Measurements from ENCODE around the gene TYK2.

Gene TYK2

DNA sequence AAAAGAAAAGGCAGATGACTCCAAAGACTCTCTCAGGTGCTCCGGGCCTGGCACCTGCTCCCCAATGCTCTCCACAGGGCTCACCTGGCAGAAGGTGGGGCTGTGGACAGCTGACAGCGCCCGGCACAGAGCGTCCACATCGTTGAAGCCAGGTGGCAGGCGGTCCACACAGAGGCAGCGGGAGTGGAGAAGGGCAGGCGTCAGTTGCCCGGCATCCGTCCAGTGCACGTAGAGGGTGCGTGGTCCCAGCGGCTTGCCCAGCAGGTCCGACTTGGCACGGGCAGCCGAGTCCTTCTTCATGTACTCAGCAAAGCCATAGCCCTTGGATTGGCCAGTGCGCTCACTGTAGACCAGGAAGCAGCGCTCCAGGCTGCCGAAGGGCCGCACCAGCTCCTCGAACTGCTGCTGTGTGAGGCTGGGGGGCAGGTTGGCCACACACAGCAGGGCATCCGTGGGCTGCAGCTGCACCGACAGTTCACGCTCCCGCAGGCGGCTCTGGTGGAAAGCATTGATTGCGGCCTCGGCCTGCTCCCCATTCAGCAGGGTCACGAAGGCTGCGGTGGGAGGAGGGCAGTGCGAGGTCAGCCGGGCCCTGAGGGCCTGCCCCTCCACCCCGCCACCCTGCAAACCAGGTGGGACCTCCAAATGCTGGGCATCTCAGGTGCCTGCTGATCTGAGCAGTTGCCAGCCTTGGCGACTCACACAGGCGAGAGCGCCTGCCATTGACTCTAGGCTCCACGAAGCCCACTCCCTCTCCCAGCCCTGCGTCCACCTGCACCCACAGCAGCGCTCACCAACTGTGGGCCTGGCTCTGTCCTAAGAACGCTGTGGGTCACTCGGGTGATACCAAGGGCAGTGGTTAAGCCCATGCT is 51.6 kb downstream of the TYK2 start:
- intact Hi-C loops (cut with DNase I; ENCODE audit: low total_unique reads) = no loop called here
- DNase-seq = no peak
- Histone ChIP-seq H3K27me3 (no peaks in the 10 kb centered on the region), H3K9me3 (no peaks in the 10 kb centered on the region), H3K4me1 (peaks cover 0 to 16% (median 13%) of the 10 kb centered on the region in 4 donors), H3K4me3 (no peak overlapping the region), H3K36me3 (peaks cover 57 to 71% (median 59%) of the 10 kb centered on the region in 3 donors), H3K27ac (no peak overlapping the region)
- TF ChIP-seq, protein P1, sequence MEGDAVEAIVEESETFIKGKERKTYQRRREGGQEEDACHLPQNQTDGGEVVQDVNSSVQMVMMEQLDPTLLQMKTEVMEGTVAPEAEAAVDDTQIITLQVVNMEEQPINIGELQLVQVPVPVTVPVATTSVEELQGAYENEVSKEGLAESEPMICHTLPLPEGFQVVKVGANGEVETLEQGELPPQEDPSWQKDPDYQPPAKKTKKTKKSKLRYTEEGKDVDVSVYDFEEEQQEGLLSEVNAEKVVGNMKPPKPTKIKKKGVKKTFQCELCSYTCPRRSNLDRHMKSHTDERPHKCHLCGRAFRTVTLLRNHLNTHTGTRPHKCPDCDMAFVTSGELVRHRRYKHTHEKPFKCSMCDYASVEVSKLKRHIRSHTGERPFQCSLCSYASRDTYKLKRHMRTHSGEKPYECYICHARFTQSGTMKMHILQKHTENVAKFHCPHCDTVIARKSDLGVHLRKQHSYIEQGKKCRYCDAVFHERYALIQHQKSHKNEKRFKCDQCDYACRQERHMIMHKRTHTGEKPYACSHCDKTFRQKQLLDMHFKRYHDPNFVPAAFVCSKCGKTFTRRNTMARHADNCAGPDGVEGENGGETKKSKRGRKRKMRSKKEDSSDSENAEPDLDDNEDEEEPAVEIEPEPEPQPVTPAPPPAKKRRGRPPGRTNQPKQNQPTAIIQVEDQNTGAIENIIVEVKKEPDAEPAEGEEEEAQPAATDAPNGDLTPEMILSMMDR (IDR thresholded peaks at IDR 0.05) = no peak

DNA sequence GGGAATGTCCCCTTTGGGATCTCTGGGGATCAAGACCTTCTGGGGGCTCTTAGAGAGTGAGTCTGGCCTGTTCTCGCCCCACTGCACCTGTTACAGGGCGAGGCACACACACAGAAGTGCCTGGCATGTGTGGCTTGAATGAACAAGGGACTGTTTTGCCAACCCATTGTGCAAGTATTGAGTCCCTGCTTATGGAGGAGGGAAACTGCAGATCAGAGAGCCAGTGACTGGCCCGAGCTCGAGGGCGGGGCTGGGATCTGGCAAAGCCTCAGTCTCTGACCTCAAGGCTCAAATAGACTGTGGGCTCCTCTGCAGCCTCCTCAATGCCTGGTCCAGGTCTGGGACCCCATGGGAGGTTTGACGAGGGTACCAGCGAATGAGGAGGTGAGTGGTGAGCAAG is 52.6 kb downstream of the TYK2 start:
- H3K36me3 ChIP-seq = peaks cover 67 to 81% (median 68%) of the 10 kb centered on the region in 3 donors
- no peaks in the 10 kb centered on the region for H3K27me3 ChIP-seq
- no peak overlapping the region for H3K27ac ChIP-seq
- H3K4me3 ChIP-seq = no peak overlapping the region
- peaks cover 0 to 12% (median 12%) of the 10 kb centered on the region in 4 donors for H3K4me1 ChIP-seq
- intact Hi-C loops (cut with DNase I; ENCODE audit: low total_unique reads) = no loop called here
- no peaks in the 10 kb centered on the region for H3K9me3 ChIP-seq
- DNase-seq = no peak
- TF ChIP-seq, protein P1 (IDR thresholded peaks at IDR 0.05) = no peak

DNA sequence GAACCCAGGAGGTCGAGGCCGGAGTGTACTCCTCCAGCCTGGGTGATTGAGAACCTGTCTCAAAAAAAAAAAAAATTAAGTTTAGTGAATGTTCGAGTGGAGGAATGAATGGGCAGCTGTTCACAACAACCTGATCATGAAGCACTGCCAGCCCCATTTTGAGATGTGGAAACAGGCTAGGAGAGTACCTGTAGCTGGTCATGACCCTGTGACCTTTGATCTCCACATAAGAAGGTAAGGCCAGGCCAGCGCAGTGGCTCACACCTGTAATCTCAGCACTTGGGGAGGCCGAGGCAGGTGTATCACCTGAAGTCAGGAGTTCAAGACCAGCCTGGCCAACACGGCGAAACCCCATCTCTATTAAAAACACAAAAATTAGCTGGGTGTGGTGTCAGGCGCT is 54.6 kb downstream of the TYK2 start:
- TF ChIP-seq, protein P1 (IDR thresholded peaks at IDR 0.05) = no peak
- no peaks in the 10 kb centered on the region for H3K27me3 ChIP-seq
- no peaks in the 10 kb centered on the region for H3K4me1 ChIP-seq
- DNase-seq = no peak
- H3K4me3 ChIP-seq = no peak overlapping the region
- H3K27ac ChIP-seq = no peak overlapping the region
- intact Hi-C loops (cut with DNase I; ENCODE audit: low total_unique reads) = no loop called here
- peaks cover 78 to 100% (median 88%) of the 10 kb centered on the region in 3 donors for H3K36me3 ChIP-seq
- no peaks in the 10 kb centered on the region for H3K9me3 ChIP-seq

DNA sequence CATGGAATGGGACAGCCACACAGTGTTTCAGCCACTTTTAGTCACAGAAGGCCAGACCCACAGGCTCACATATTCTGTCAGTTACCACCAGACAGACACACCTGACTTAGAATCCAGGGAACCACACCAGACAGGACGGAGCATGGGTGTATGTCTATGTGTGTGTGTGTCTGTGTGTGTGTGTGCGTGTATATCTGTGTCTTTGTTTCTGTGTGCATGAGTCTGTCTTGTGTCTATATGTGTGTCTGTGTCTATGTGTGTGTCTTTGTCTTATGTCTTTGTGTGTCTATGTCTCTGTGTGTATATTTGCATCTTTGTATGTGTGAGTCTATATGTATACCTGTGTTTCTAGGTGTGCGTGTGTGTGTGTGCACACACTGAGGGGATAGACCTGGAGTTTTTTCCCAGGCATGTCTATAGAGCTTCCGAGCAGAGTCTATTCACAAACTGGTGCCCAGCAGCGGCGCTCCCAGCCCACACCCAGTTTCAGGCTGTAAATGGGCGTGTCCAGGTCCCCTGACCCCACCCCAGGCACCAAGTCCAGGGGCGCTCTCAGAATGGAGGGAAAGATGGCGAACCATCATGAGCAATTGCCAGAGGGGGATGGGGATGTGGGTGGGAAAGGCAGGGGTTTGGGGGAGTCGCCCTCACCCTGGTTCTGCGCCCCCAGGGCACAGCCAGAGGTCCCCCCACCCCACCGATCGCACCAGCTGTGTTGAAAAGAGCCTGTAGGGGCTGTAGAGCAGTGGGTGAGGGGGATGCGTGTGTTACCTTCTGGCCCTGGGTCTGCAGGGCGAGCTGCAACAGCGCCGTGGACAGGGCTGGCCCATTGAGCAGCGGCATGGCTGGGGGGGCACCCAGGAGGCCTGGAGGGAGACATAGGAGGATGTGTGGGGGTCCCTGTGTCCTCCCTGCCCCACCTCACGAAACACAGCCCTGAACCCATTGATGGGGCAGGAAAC is 58.2 kb downstream of the TYK2 start:
- no peak overlapping the region for H3K4me3 ChIP-seq
- H3K36me3 ChIP-seq = peaks cover 79 to 100% (median 91%) of the 10 kb centered on the region in 3 donors
- H3K27me3 ChIP-seq = no peaks in the 10 kb centered on the region
- no peaks in the 10 kb centered on the region for H3K9me3 ChIP-seq
- TF ChIP-seq, protein P1 (IDR thresholded peaks at IDR 0.05) = no peak
- intact Hi-C loops (cut with DNase I; ENCODE audit: low total_unique reads) = no loop called here
- H3K27ac ChIP-seq = no peak overlapping the region
- H3K4me1 ChIP-seq = no peaks in the 10 kb centered on the region
- no peak for DNase-seq

DNA sequence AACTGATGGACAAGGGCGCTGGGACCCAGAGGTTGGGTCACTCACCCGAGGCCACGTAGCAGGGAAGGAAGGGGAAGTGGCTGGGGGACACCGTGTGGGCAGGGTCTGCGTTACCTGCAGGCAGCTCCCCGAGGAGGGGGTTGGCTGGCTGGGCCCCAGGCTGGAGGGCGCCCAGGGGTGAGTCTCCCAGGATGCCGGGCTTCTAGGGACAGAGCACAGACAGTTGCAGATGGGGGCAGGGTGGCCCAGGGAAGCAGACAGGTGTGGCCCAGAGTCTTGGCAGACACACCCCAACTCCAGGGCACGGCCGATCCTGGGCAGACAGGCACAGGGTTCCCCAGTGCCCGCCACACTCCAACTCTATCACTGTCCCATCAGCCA is 59.0 kb downstream of the TYK2 start:
- Histone ChIP-seq H3K4me3 (no peak overlapping the region), H3K9me3 (no peaks in the 10 kb centered on the region), H3K36me3 (peaks cover 73 to 100% (median 87%) of the 10 kb centered on the region in 3 donors), H3K27ac (no peak overlapping the region), H3K4me1 (peaks cover 0 to 2% (median 0%) of the 10 kb centered on the region in 4 donors), H3K27me3 (no peaks in the 10 kb centered on the region)
- intact Hi-C loops (cut with DNase I; ENCODE audit: low total_unique reads) = no loop called here
- DNase-seq = no peak
- TF ChIP-seq, protein P1 (IDR thresholded peaks at IDR 0.05) = no peak

Measured in tibial artery (tissue), 4 donors.